OCI-LY3 (cell line): ENCODE data around the gene GRK3.
"Not testable (repeated sequence)": the region's sequence is repeated elsewhere in the genome, so short reads cannot be mapped to it uniquely, and the experiment has no call there.

ENCODE experiments used
- EZH2phosphoT487 ChIP-seq: fragments of 200-600 bp; shearing (Covaris generic); IDR thresholded peaks from 2 replicates; pipeline ENCODE4 v1.6.1; 2018; ENCODE audit warnings: antibody characterized with exemption, mixed run types, low read depth
- TF ChIP-seq, protein P1 (sequence below): fragments of 200-600, 300-600 bp; sonication (generic); IDR thresholded peaks from 2 replicates; pipeline ENCODE4 v1.5.1; 2014; ENCODE audit warnings: antibody characterized with exemption, low read length, low read depth

DNA sequence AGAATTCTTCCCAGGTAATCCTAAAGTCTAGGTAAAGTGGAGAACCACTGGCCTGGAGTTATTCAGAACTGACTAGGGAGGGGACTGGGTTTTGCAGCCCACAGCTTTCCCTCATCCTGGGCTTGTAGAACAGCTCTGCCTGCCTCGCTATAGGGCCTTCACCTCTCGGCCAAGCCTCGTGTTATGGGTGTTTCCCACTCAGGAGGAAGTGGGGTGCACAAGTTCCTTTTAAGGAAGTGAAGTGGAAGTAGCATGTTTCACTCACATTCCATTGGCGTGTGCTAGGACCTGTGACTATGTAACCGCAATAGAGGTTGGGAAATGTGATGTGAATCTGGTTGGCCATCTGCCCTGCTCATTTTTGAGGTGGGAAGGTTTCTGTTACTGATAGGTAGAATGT is 20.5 kb downstream of the GRK3 start:
- TF ChIP-seq, protein P1, sequence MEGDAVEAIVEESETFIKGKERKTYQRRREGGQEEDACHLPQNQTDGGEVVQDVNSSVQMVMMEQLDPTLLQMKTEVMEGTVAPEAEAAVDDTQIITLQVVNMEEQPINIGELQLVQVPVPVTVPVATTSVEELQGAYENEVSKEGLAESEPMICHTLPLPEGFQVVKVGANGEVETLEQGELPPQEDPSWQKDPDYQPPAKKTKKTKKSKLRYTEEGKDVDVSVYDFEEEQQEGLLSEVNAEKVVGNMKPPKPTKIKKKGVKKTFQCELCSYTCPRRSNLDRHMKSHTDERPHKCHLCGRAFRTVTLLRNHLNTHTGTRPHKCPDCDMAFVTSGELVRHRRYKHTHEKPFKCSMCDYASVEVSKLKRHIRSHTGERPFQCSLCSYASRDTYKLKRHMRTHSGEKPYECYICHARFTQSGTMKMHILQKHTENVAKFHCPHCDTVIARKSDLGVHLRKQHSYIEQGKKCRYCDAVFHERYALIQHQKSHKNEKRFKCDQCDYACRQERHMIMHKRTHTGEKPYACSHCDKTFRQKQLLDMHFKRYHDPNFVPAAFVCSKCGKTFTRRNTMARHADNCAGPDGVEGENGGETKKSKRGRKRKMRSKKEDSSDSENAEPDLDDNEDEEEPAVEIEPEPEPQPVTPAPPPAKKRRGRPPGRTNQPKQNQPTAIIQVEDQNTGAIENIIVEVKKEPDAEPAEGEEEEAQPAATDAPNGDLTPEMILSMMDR: not testable (repeated sequence)
- not testable (repeated sequence) for TF ChIP-seq EZH2phosphoT487
